Pancreas (tissue), 10 donors: ENCODE measurements around the gene NBPF12. TPM values are rescaled to one million over a fixed set of nuclear protein-coding genes. Genes with fewer than 3 reads are reported as not detected.
"Not testable (repeated sequence)": the region's sequence is repeated elsewhere in the genome, so short reads cannot be mapped to it uniquely, and the experiment has no call there.

Experiments
- ATAC-seq, 4 donors: fragments of 200-7000 bp; cut with Tn5 transposase; one replicate each; pipeline versions ENCODE4 v1.8.0 to v1.9.1; 2020; ENCODE audit warnings: mild to moderate bottlenecking in 4 of 4, moderate library complexity in 4 of 4
- DNase-seq, 6 donors: peaks; one replicate each; pipeline ENCODE4 v3.0.0-alpha.2; 2020
- FAIRE-seq: peaks from 2 replicates; lab custom pipeline; 2012; peaks lifted over from hg19 to GRCh38; lab: Jason Lieb, UNC
- H3K27ac ChIP-seq, 4 donors: fragments of 200-600 bp; sonication (generic); 1 replicate in 3 of 4; 2 replicates in 1 of 4; pipeline versions ENCODE4 v1.5.0 to v1.8.0; 2020
- H3K27me3 ChIP-seq, 4 donors: fragments of 200-600 bp; one replicate each; pipeline ENCODE4 v1.8.0; 2021
- H3K36me3 ChIP-seq, 3 donors: fragments of 200-600 bp; sonication (generic) in 1 of 3; one replicate each; pipeline versions ENCODE4 v1.5.0 to v1.8.0; 2020 to 2021
- H3K4me1 ChIP-seq, 3 donors: fragments of 200-600 bp; one replicate each; pipeline ENCODE4 v1.8.0; 2021
- H3K4me3 ChIP-seq, 4 donors: fragments of 200-600 bp; sonication (generic) in 2 of 4; one replicate each; pipeline versions ENCODE4 v1.5.0 to v1.8.0; 2020 to 2021
- H3K9me3 ChIP-seq, 4 donors: fragments of 200-600 bp; one replicate each; pipeline ENCODE4 v1.8.0; 2021
- CTCF ChIP-seq, 4 donors: fragments of 200-600 bp; sonication (generic) in 3 of 4; IDR thresholded peaks; one replicate each; pipeline versions ENCODE4 v1.5.0 to v1.8.0; 2021; ENCODE audit warnings: antibody characterized with exemption in 4 of 4
- WGBS, 2 donors: extraction: QIAGEN DNeasy Blood & Tissue Kit; methylation state at CpG; one replicate each; pipeline ENCODE4 v1.1.7; 2013; 5-methylcytosine and 5-hydroxymethylcytosine counted together
- intact Hi-C, 3 donors: fragments of 100-400 bp; cut with DNase I; formaldehyde crosslinking; loops; one replicate each; pipeline versions ENCODE4 v1.11.1 to v1.14.2; 2022
- polyA plus RNA-seq, 2 donors: library from polyadenylated mRNA; stranded (reverse); fragments of 200-250 nt; gene quantifications; one replicate each; pipeline ENCODE4 v1.2.3, GENCODE V29; 2013
- total RNA-seq, 6 donors: library from RNA; stranded (reverse); fragmentation: NEBNext Ultra II Directional in 4 of 6; extraction: Animal tissue kit (Norgen Biotek cat#: 25700) in 4 of 6; gene quantifications; one replicate each; pipeline versions ENCODE4 v1.2.1 to v1.2.4, GENCODE V29; 2021 to 2023
- donor health status: healthy with polysubstance abuse.
- donor health status: DM: no; HTN: no; CAD: no; lungs with moderate emphysema.
- donor health status: DM: no; HTN: no; CAD: no.
- donor health status: control.
- donor health status: control.
- donor health status: Bipolar disorder and iron deficiency.
- donor health status: DM: yes; HTN: yes; CAD: no.
- donor health status: DM: no; HTN: no; CAD: no.
- donor health status: DM: no; HTN: no; CAD: no.
- donor health status: DM: yes; HTN: yes; CAD: no.

Gene NBPF12
- total and polyA plus RNA-seq, 8 donors: 4.6 to 11.2 (median 8.4) TPM

- H3K4me1 ChIP-seq, DNase-seq, ATAC-seq, intact Hi-C loops, H3K9me3 ChIP-seq, FAIRE-seq, H3K4me3 ChIP-seq, H3K27me3 ChIP-seq, H3K27ac ChIP-seq, H3K36me3 ChIP-seq: not testable (repeated sequence)
- 86 to 92% methylated on average over 1 to 3 of the region's 3 CpGs for WGBS, 2 donors
Observed at GRCh38 chr1:146937462-146937861, 662 bp upstream of the NBPF12 start.

GRCh38 chr1:146938927-146939786 is 1.0 kb downstream of the NBPF12 start:
- 2 to 5% methylated on average over 33 to 55 of the region's 55 CpGs for WGBS, 2 donors
- H3K9me3 ChIP-seq, H3K27me3 ChIP-seq, FAIRE-seq, H3K36me3 ChIP-seq, H3K4me1 ChIP-seq, intact Hi-C loops: not testable (repeated sequence)
- DNase-seq (peak; percentile 58 to 84 (median 69)), ATAC-seq (peak; percentile 78 to 85 (median 84))
- Histone ChIP-seq H3K4me3 (peak overlapping the region; percentile 57 to 72 (median 66)), H3K27ac (peak overlapping the region; percentile 77 to 91 (median 82))

GRCh38 chr1:146940293-146940692 is 2.2 kb downstream of the NBPF12 start:
- H3K4me3 ChIP-seq: peak overlapping the region in 1 of 4 donors; percentile 72
- H3K9me3 ChIP-seq, ATAC-seq, intact Hi-C loops, DNase-seq, H3K27me3 ChIP-seq, H3K27ac ChIP-seq, H3K36me3 ChIP-seq, FAIRE-seq, H3K4me1 ChIP-seq: not testable (repeated sequence)
- WGBS, 2 donors: 10 to 14% methylated on average over 2 of the region's 7 CpGs

GRCh38 chr1:146943342-146943886 is 5.3 kb downstream of the NBPF12 start:
- H3K4me1 ChIP-seq, H3K4me3 ChIP-seq, FAIRE-seq, H3K9me3 ChIP-seq, DNase-seq, H3K27ac ChIP-seq, H3K27me3 ChIP-seq, ATAC-seq, H3K36me3 ChIP-seq, intact Hi-C loops: not testable (repeated sequence)
- 77 to 81% methylated on average over 5 to 6 of the region's 6 CpGs for WGBS, 2 donors

GRCh38 chr1:146948127-146948526 is 10.0 kb downstream of the NBPF12 start:
- H3K27ac ChIP-seq, H3K4me1 ChIP-seq, intact Hi-C loops, H3K27me3 ChIP-seq, FAIRE-seq, H3K36me3 ChIP-seq, ATAC-seq, DNase-seq, H3K9me3 ChIP-seq, H3K4me3 ChIP-seq: not testable (repeated sequence)
- 84 to 88% methylated on average over 3 of the region's 4 CpGs for WGBS, 2 donors

- FAIRE-seq, H3K4me1 ChIP-seq, DNase-seq, H3K4me3 ChIP-seq, ATAC-seq, H3K27me3 ChIP-seq, intact Hi-C loops, H3K9me3 ChIP-seq, H3K36me3 ChIP-seq, H3K27ac ChIP-seq: not testable (repeated sequence)
- WGBS, 2 donors: 73 to 83% methylated on average over 2 of the region's 2 CpGs
Observed at GRCh38 chr1:146964340-146964739, 26.2 kb downstream of the NBPF12 start.

- ATAC-seq, FAIRE-seq: not testable (repeated sequence)
Observed at GRCh38 chr1:146966351-146966750, 28.2 kb downstream of the NBPF12 start.

GRCh38 chr1:146970656-146971055 is 32.5 kb downstream of the NBPF12 start:
- DNase-seq, H3K4me1 ChIP-seq, H3K4me3 ChIP-seq, FAIRE-seq, intact Hi-C loops, H3K27me3 ChIP-seq, H3K9me3 ChIP-seq, H3K36me3 ChIP-seq, ATAC-seq, H3K27ac ChIP-seq: not testable (repeated sequence)
- WGBS, 2 donors: 77 to 87% methylated on average over 2 of the region's 2 CpGs

More at GRCh38 chr1:146966351-146966750, 28.2 kb downstream of the NBPF12 start:
- H3K36me3 ChIP-seq, DNase-seq, H3K9me3 ChIP-seq, H3K27ac ChIP-seq, intact Hi-C loops, H3K4me1 ChIP-seq, H3K27me3 ChIP-seq, H3K4me3 ChIP-seq: not testable (repeated sequence)
- peak in 2 of 4 donors; percentile 6 to 13 for TF ChIP-seq CTCF (IDR thresholded peaks at IDR 0.05)
- WGBS, 2 donors: 24 to 28% methylated on average over 5 of the region's 8 CpGs

GRCh38 chr1:146972681-146973080 is 34.6 kb downstream of the NBPF12 start:
- H3K27me3 ChIP-seq, ATAC-seq, H3K4me1 ChIP-seq, H3K27ac ChIP-seq, H3K9me3 ChIP-seq, H3K4me3 ChIP-seq, intact Hi-C loops, H3K36me3 ChIP-seq, FAIRE-seq, DNase-seq: not testable (repeated sequence)
- WGBS, 2 donors: 57 to 89% methylated on average over 1 to 3 of the region's 5 CpGs

- H3K4me3 ChIP-seq, ATAC-seq, H3K27ac ChIP-seq, FAIRE-seq, H3K4me1 ChIP-seq, H3K9me3 ChIP-seq, DNase-seq, H3K36me3 ChIP-seq, intact Hi-C loops, H3K27me3 ChIP-seq: not testable (repeated sequence)
- 73 to 87% methylated on average over 3 to 4 of the region's 4 CpGs for WGBS, 2 donors
Observed at GRCh38 chr1:146985855-146986254, 47.7 kb downstream of the NBPF12 start.

- 57 to 60% methylated on average over 2 of the region's 4 CpGs for WGBS, 2 donors
- FAIRE-seq, intact Hi-C loops, H3K4me3 ChIP-seq, H3K9me3 ChIP-seq, H3K36me3 ChIP-seq, H3K4me1 ChIP-seq, DNase-seq, ATAC-seq, H3K27ac ChIP-seq, H3K27me3 ChIP-seq: not testable (repeated sequence)
Observed at GRCh38 chr1:146986450-146986849, 48.3 kb downstream of the NBPF12 start.
